Ramos (cell line): ENCODE results near the gene SPRED3.

Experiments used
- in situ Hi-C: fragments of 300-500 bp; cut with MboI; formaldehyde crosslinking; loops from one replicate; pipeline ENCODE4 v1.14.3; 2022; ENCODE audit warnings: low sequenced_read_pairs; ENCODE audit not compliant: unreplicated experiment

The SPRED3 gene

DNA sequence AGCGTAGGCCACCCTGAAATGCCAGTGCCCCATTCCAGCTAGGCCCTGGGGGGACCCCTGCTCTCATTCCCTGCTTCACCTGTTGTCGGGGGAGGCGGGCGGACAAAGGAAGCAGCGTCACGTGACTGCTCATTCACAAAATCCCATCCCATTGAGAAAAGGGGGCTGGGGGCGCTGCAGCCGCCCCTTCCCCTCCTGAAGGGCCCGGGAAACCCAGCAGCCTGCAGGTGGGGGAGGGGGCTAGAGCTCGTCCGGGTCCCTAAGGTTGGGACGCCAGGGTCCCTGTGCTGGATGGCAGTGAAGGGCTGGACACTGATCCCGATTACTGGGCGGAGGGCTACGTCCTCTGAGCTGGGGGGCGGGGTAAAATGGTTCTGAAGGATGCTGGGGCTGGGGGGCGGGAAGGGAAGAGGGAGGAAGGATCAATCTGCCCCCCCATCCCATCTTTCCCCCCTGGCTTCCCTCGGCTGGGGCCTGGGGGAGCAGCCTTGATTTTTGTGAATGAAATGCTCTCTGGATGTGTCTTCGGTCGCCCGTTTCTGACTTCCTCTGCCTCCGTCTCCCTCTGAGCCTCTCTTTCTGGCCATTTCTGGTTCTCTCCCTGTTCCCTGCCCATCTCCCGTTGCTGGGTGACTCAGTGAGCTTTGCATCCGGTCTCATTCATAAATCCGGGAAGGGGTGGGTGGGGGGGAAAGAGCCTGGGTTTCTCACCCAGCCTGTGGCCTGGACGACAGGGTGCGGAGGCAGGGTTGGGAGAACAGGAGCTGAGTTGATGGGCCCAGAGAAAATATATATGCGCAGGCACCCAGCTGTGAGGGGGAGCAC, 816 bp downstream of the SPRED3 start:
- in situ Hi-C loops: no loop called here

DNA sequence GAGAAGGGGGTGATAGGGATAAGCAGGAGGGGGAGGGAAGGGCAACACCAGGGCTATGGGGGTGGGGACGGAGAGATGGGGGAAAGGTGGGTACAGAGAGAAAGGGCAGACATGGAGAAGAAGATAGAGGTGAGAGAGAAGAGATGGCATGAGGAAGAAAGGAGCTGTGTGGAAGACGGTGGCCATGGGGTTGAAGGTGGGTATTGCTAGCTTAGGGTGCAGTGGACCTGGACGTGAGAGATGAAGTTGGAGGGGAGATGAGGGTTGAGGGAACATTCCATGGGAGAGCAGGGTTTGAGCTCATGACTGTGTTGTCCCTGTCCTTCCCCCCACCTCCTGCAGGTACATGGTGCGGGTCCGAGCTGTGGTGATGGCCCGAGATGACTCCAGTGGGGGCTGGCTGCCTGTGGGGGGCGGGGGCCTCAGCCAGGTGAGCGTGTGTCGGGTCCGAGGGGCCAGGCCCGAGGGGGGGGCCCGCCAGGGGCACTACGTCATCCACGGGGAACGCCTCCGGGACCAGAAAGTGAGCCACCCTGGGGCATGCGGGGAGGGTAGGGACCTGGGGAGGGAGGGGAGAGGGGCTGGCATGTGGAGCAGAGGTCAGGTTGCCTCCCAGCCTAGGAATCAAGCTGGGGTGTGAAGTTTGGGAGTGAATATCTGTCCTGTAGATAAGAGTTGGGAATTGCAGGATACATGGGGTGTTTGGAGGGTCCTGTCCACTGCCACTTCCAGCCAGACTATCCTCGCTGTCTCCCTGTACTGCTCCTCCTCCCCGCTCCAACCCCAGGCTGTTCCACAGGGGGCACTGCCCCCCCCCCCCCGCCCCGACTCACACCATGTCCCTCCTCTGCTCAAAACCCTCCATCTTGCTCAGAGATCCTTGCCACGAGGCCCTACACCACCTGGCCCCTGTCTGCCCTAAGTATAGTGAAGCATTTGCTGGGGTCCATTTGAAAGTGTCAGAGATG, 1.7 kb downstream of the SPRED3 start:
- in situ Hi-C loops: no loop called here

DNA sequence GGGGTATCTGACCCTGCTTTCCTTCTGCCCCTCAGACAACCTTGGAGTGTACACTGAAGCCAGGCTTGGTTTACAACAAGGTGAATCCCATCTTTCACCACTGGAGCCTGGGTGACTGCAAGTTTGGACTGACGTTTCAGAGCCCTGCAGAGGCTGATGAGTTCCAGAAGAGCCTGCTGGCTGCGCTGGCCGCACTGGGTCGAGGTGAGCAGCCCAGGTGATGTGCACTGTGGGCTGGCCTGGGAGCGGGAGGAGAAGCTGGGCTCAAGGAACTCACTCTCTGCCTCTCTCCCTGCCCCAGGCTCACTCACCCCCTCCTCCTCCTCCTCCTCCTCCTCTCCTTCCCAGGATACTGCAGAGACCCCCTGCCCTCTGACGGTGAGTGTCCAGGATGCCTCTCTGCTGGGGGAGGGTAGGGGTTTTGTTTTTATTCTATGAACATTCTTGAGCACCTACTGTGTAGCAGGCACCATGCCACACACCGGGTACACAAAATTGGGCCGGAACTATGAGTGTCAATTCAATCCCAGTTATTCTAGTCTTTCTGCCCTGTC, 3.5 kb downstream of the SPRED3 start:
- in situ Hi-C loops: no loop called here

DNA sequence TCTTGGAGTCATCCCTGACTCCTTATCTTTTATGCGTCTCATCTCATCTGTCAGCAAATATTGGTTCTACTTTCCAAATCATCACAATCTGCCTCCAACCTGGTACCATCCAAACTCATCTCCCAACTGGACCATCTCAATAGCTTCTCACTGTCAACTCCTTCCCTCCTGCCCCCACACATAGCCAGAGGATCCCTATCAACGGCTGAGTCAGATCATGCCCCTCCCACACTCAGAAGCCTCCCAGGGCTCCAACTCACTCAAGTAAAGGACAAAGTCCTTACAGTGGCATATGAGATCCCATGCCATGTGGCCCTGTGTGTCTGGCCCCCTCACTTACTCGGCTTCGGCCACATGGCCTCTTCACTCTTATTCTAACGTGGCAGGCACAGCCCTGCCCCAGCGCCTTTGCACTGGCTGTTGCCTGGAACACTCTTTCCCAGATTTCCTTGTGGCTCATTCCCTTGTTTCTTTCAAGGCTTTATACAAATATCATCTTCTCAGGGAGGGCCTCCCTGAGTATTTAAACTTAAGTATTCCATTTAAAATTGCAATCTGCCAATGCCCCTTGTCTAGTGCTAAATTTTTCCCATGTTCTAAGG, 4.3 kb downstream of the SPRED3 start:
- in situ Hi-C loops: no loop called here

DNA sequence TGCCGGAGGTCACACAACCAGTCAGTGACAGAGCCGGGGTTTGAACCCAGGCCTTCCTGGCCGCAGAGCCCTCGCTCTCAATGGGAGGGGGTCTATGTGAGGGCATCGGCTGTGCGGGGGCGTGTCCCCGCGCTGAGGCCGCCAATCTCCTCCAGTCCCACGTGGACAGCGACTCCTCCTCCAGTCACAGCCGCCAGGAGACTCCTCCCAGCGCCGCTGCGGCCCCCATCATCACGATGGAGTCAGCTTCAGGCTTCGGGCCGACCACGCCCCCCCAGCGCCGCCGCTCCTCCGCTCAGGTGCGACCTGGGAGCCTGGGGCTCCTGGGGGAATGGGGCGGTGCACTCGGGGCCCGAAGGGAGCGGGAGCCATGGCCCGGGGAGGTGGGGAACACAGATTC, 6.0 kb downstream of the SPRED3 start:
- in situ Hi-C loops: no loop called here

DNA sequence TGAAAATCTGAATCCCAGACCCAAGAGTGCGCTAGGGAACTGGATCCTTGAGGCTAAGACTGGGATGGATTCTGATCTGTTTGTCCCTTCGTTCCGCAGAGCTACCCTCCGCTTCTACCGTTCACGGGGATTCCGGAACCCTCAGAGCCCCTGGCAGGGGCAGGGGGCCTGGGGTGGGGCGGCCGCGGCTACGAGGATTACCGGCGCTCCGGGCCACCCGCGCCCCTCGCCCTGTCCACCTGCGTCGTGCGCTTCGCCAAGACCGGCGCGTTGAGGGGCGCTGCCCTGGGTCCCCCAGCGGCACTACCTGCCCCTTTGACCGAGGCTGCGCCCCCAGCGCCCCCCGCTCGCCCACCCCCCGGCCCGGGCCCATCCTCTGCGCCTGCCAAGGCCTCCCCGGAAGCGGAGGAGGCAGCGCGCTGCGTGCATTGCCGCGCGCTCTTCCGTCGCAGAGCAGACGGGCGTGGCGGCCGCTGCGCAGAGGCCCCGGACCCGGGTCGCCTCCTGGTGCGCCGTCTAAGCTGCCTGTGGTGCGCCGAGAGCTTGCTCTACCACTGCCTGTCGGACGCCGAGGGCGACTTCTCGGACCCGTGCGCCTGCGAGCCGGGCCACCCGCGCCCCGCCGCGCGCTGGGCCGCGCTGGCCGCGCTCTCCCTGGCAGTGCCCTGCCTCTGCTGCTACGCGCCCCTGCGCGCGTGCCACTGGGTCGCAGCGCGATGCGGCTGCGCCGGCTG, 7.1 kb downstream of the SPRED3 start:
- in situ Hi-C loops: no loop called here

DNA sequence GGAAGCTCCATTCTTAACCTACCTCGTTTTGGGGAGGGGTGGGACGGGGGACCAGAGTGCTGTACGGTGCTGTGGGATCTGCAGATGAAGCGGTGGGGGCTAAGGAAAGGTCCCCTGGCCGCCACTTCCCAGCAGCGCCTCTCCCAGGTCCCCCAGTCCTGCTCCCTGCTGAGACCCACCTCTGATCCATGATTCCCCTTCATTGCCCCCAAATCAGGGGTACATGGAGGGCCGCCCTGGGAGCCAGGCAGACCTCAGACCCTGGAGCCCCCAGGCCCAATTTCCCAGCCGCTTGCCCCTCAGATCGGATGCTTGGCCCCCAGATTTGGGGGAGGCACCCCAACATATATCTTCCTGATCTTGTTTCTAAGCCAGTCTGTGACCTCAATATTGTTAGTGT, 10.6 kb downstream of the SPRED3 start:
- in situ Hi-C loops: no loop called here

DNA sequence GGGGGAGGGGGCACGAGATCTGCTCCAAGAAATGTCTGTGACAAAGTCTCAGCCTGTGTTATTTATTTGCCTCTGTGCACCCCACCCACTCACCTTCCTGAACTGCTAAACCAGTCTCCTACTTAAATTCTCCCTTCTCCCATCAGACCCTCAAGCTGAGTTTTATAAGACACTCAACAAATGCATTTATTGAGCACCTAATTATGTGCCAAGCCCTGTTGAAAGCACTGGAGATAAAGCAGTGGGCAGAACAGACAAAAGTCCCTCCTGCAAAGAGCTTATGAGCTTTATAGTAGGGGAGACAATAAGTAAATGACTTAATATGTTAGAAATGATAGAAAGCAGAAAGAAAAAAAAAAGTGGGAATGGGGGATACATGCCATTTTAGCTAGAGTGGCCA, 11.0 kb downstream of the SPRED3 start:
- in situ Hi-C loops: no loop called here

DNA sequence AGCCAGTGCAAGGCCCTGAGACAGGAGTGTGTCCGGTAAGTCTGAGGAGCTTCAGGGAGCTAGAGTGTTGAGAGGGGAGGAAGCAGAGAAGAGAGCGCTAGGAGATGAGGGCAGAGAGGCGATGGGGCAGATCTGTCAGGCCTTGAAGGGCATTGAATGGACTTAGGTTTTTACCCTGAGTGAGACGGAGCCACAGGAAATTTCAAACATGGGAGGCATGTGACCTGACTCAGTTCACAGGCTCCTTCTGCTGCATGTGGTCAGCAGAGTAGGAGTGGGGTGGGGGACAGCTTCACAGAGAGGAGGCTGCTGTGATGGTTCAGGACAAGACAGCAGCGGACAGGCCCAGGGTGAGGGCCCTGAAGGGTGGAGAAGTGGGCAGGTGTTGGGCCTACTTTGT, 11.9 kb downstream of the SPRED3 start:
- in situ Hi-C loops: loop anchor here (25.0 kb wide), 1 partner anchor 537 kb away; the partner anchor contains the start of genes MRPS12 and SARS2

DNA sequence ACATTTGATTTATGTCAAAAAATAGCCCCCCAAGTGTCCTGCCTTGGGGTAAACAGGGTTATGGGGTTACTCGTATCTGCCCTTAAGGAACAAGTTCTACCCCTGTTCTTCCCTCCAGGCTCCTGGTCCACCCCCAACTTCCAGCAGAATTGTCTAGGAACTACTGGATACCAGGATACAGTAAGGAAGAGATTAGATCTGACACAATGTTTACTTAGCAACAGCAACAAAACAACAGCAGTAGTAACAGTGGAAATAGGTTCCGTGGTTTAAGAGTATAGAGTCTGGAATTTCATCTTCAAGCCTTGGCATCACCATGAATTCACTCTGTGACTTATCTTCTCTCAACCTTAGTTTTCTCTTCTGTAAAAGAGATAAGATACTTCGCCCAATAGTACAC, 12.7 kb downstream of the SPRED3 start:
- in situ Hi-C loops: loop anchor here (25.0 kb wide), 1 partner anchor 536 kb away; the partner anchor contains the start of genes MRPS12 and SARS2

DNA sequence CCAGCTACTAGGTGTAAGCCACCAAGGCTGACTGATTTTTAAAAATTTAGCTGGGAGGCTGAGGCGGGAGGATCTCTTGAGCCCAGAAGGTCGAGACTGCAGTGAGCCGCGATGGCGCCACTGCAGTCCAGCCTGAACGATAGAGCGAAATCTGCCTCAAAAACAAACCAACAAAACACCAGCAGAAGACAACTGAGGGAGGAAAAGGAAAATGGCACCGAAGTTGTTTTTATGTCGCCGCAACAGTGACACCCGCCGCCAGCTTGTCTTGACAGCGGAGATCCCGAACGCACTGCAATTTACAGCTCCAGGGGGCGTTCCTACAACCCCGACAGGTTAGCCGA, 14.1 kb downstream of the SPRED3 start:
- in situ Hi-C loops: loop anchor here (25.0 kb wide), 1 partner anchor 535 kb away; the partner anchor contains the start of genes MRPS12 and SARS2

DNA sequence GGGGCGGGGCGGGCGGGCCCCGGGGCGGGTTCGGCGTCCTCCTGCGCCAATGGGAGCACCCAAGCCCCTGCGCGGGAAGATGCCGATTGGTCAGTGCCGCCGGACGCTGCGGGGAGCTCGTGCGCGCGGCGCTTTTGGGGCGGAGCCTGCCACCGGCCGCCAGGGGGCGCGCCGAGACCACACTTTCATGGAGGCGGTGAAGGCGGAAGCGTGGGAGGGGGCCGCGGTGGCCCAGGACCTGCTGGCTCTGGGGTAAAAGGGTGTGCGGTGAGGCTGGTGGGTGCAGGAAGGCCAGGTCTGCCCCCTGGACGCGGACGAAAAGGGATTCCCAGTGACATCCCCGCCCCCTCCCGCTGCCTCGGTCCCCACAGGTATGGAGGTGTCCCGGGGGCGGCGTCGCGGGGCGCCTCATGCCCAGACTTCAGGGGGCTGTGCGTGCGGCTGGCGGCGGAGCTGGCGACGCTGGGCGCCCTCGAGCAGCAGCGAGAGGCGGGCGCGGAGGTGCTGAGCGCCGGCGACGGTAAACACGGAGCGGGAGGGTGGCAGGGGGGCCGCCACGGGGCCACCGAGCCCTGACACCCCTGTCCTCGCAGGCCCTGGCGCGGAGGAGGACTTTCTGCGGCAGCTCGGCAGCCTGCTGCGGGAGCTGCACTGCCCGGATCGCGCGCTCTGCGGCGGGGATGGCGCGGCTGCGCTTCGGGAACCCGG, 14.6 kb downstream of the SPRED3 start, which contains the start of gene FAM98C:
Gene FAM98C (plus strand): TSS at position 127 of the 708 bp plus-strand sequence. CDS start 61 bp downstream, at position 188.
- in situ Hi-C loops: loop anchor here (25.0 kb wide), 1 partner anchor 534 kb away; the partner anchor contains the start of genes MRPS12 and SARS2

DNA sequence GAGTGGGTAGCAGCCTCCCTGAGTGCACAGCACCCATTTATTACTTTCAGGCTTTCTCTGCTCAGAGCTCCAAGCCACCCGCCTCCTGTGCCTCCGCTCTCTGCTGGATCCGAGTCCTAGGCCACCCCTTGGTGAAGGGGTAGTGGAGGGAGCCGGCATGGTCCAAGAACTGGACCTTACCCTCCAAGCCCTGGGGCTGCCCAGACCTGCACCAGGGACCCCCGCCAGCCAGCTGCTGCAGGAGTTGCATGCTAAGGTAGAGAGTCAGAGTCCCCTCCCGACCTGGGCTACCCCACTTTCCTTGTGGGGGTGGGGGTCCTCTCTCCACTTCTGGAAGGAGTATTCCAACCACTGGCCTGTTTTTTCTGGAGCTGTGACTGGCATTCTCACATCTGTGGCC, 16.4 kb downstream of the SPRED3 start:
- in situ Hi-C loops: loop anchor here (25.0 kb wide), 1 partner anchor 532 kb away; the partner anchor contains the start of genes MRPS12 and SARS2

DNA sequence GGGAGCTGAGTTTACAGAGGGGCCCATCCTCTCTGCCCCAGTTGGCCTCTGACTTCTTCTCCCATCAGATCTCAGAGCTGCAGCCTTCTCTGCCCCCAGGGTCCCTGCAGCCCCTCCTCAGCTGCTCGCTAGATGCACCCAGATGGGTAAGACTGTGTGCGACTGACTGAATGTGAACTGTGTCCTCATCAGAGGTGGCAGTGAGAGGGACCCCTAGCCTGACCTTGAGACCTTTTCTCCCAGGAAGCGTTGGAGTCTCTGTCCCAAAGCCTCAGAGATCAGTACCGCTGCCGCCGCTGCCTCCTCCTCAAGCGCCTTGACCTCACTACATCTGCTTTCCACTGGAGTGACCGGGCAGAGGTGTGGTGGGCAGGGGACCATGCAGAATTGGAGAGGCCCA, 16.8 kb downstream of the SPRED3 start:
- in situ Hi-C loops: loop anchor here (25.0 kb wide), 1 partner anchor 532 kb away; the partner anchor contains the start of genes MRPS12 and SARS2

DNA sequence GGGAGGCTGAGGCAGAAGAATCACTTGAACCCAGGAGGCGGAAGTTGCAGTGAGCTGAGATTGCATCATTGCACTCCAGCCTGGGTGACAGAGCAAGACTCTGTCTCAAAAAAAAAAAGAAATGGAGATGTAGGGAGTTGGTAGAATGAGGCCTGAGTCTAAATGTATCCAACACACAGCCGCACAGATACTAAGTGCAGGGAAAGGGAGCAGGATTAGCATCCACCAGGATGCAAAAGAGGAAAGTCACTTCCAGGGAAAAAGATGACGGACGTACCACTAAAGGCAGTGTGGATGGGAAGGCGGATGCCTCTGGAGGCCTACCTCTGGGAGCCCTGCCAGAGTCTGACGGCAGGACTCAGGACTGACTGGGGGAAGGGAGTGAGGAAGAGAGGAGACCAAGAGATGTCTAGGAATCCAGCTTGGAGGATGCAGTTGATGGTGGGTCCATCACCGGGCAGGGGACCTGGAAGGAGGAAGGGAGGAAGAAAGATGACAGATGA, 21.2 kb downstream of the SPRED3 start:
- in situ Hi-C loops: loop anchor here (25.0 kb wide), 1 partner anchor 528 kb away; the partner anchor contains the start of genes MRPS12 and SARS2

DNA sequence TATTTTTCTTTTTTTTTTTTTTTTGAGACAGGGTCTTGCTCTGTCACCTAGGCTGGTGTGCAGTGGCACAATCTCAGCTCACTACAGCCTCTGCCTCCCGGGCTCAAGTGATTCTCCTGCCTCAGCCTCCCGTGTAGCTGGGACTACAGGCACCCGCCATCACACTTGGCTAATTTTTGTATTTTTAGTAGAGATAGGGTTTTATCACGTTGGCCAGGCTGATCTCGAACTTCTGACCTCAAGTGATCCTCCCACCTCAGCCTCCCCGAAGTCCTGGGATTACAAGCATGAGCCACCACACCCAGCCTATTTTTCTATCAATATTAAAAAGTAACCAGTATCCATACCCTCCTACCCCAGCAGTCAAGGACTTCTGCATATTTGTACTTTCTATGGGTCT, 21.9 kb downstream of the SPRED3 start:
- in situ Hi-C loops: loop anchor here (25.0 kb wide), 1 partner anchor 527 kb away; the partner anchor contains the start of genes MRPS12 and SARS2

DNA sequence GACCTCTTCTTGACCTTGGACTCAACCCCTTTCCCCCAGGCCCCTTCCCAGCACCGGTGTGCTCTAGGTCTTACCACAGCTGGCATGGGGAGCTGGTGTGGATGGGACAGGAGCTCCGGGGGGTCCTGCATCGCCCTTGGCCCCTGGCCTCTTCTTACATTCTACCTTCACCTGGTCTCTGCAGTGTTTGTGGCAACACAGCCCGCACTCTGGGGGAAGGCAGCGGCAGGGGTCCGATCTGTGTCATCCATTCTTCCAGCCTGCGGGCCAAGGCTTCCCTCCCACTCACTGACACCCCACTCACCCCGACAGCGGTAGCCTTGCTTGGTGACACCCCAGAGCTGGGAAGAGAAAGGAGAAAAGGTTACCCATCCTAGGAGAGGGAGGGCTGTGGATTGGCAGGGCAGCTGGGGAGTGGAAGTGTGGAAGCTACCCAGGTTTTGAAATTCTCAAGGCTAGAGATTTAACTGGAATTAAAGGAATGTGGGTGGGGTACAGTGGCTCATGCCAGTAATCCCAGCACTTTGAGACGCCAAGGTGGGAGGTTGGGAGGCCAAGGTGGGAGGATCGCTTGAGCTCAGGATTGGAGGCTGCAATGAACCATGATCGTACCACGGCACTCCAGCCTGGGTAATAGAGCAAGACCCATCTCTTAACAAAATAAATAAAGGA, 22.7 kb downstream of the SPRED3 start:
- in situ Hi-C loops: loop anchor here (25.0 kb wide), 1 partner anchor 526 kb away; the partner anchor contains the start of genes MRPS12 and SARS2

DNA sequence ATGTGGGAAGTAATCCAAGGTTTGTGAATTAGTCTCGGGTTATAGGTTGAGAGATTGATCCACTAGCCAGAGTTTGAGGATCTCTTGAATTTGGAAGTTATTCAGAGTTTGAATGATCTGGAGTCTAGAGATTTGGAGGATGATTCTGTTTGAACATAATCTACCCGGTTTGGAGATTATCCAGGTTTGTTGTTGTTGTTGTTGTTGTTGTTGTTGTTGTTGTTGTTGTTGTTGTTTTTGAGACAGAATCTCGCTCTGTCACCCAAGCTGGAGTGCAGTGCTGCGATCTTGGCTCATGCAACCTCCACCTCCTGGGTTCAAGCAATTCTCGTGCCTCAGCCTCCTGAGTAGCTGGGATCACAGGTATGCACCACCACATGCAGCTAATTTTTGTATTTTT, 23.4 kb downstream of the SPRED3 start:
- in situ Hi-C loops: loop anchor here (25.0 kb wide), 1 partner anchor 525 kb away; the partner anchor contains the start of genes MRPS12 and SARS2
